GM19023 (cell line): Measurements from ENCODE around the gene TLR8.

Source experiments
- ATAC-seq: cut with Tn5 transposase; IDR thresholded peaks from one replicate; pipeline ENCODE4 v1.9.1; 2021; ENCODE audit warnings: mild to moderate bottlenecking, moderate library complexity; ENCODE audit not compliant: unreplicated experiment

Gene TLR8

DNA sequence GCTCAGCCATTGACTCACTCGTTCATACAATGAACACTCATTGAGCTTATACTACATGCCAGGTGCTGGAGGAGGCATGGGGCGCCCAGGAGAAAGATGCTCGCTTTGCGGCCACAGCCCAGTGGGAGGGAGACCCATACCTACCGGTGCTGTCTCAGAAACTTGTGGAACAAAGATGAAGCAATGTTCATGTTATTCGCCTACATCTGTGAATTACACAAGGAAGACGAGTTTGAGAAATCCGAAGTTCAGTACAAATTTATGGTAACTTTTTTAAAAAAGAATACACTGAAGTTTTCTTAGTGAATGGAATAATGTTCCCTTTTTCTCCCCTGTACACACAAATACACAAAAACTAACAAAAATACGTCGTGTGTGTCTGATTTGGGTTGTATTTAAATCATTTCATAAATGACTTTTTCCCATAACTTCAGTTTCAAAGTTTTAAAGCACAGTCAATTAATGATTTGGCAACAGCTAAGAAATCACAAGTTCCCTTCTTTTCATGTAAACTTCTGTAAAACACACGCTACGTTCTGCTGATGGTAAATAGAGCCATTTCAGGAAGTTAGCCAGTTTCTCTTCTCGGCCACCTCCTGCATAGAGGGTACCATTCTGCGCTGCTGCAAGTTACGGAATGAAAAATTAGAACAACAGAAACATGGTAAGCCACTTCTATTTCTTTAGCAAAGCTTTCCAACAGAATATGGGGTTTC lies at the start of gene TLR8:
TLR8 (plus strand) TSS at position 575 of the 716 bp plus-strand sequence; CDS start at position 662, 87 bp downstream.
- no peak for ATAC-seq

- no peak for ATAC-seq
Observed at GRCh38 chrX:12865359-12865758, 41.1 kb upstream of the TLR8 start.

GRCh38 chrX:12866451-12867377 lies 39.7 kb upstream of the TLR8 start, which contains the start of gene TLR7:
TSS of gene TLR7 (plus strand) at chrX:12867072. CDS start at chrX:12867579, 507 bp downstream.
- ATAC-seq: no peak

GRCh38 chrX:12867685-12868084 lies 38.7 kb upstream of the TLR8 start:
- no peak for ATAC-seq

GRCh38 chrX:12868747-12869146 lies 37.7 kb upstream of the TLR8 start:
- no peak for ATAC-seq

GRCh38 chrX:12871257-12871656 lies 35.2 kb upstream of the TLR8 start:
- ATAC-seq: no peak

DNA sequence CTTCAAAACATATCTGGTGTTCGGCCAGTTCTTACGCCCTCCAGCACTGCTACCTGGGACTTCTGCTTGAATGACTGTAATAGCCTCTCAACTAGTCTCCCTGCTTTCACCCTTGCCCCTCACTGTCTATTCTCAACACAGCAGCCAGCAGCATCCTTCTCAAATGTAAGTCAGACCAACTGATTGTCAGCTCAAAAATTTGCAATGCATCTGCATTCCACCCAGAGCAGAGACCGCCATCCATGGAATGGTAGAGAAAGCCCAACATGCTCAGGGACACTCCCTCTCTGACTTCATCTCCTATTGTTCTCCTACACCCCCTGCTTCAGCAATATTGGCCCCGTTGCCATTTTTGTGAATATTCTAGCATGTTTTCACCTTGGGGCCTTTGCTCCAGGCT lies 33.7 kb upstream of the TLR8 start:
- no peak for ATAC-seq

DNA sequence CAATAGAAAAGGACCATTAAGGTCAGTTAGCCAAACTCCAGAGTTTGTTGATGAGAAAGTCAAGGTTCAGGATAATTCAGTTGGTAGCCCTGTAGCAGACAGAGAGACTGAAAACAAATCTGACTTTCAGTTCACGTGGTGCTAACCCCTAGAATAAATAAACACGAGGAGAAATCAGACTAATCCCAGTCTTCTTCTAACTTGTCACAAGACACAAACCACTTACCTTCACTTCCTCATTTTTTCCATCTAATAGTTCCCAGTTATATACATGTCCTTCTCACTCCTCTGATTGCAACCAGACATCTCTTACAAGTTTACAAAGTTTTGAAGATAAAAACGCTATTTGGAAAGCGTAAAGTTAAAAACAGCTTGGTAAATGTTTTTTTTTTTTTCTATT lies 31.8 kb upstream of the TLR8 start:
- ATAC-seq: no peak

GRCh38 chrX:12877386-12877785 lies 29.0 kb upstream of the TLR8 start:
- no peak for ATAC-seq

GRCh38 chrX:12878536-12878935 lies 27.9 kb upstream of the TLR8 start:
- no peak for ATAC-seq

DNA sequence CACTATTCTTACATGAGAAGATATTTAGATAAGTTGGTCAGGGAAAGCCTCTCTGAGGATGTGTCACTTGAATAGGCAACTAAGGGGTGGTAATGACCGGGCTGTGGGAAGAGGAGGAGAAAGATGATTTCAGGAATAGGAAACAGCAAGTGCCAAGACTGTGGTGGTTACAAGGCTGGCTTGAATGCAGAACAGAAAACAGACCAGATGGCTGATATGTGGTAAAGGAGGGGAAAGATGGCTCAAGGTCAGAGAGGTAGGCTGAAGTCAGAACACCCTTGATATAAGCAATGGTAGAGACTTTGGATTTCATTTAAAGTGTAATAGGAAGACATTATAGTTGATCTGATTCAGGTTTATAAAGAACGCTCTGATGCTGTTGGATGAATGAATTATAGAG lies 24.5 kb upstream of the TLR8 start:
- ATAC-seq: no peak

DNA sequence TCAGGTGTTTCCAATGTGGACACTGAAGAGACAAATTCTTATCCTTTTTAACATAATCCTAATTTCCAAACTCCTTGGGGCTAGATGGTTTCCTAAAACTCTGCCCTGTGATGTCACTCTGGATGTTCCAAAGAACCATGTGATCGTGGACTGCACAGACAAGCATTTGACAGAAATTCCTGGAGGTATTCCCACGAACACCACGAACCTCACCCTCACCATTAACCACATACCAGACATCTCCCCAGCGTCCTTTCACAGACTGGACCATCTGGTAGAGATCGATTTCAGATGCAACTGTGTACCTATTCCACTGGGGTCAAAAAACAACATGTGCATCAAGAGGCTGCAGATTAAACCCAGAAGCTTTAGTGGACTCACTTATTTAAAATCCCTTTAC lies 20.9 kb upstream of the TLR8 start:
- no peak for ATAC-seq

DNA sequence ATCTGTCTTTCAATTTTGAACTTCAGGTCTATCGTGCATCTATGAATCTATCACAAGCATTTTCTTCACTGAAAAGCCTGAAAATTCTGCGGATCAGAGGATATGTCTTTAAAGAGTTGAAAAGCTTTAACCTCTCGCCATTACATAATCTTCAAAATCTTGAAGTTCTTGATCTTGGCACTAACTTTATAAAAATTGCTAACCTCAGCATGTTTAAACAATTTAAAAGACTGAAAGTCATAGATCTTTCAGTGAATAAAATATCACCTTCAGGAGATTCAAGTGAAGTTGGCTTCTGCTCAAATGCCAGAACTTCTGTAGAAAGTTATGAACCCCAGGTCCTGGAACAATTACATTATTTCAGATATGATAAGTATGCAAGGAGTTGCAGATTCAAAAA lies 19.9 kb upstream of the TLR8 start:
- ATAC-seq: no peak

DNA sequence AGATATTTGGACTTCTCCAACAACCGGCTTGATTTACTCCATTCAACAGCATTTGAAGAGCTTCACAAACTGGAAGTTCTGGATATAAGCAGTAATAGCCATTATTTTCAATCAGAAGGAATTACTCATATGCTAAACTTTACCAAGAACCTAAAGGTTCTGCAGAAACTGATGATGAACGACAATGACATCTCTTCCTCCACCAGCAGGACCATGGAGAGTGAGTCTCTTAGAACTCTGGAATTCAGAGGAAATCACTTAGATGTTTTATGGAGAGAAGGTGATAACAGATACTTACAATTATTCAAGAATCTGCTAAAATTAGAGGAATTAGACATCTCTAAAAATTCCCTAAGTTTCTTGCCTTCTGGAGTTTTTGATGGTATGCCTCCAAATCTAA lies 19.3 kb upstream of the TLR8 start:
- ATAC-seq: no peak

DNA sequence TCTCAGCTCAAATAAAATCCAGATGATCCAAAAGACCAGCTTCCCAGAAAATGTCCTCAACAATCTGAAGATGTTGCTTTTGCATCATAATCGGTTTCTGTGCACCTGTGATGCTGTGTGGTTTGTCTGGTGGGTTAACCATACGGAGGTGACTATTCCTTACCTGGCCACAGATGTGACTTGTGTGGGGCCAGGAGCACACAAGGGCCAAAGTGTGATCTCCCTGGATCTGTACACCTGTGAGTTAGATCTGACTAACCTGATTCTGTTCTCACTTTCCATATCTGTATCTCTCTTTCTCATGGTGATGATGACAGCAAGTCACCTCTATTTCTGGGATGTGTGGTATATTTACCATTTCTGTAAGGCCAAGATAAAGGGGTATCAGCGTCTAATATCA lies 18.7 kb upstream of the TLR8 start:
- ATAC-seq: no peak

GRCh38 chrX:12890467-12890866 lies 16.0 kb upstream of the TLR8 start:
- ATAC-seq: no peak

DNA sequence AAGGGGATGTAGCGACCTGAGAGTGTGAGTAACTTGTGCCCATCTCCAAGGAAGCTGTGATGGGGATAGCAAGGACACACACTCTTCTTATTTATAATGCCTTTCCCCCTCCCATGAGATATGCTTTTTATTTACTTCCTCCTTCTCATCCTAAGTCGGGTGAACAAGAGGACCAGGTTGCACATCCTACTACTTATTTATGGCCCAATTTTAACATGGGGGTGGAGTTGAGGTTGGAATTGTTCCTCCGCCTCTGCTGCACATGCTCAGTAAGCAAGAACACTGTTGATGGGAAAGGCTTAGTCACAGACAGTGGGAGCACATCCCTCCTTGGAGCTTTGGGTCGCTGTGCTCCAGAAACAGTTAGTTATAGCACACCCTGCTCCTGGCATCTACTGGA lies 15.2 kb upstream of the TLR8 start:
- no peak for ATAC-seq

- ATAC-seq: peak; percentile 69
Observed at GRCh38 chrX:12891915-12892506, 14.4 kb upstream of the TLR8 start.

DNA sequence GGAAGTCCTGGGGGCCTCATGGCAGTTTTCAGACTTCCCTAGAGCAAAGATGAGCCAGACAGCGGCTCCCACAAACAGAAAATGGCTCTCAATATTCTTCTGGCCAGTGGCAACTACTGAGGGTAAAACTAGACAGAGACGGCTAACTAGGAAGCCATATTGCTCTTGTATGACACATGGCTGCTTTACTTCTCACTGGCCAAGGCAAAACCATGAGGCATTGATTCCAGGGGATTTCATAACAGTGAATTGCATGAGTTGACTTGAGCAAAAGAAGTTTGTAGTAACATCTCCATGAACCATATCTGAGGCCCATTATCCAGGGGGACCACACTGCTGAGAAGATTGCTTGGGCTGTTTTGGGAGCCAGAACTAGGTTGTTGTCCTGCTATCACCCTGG lies 13.7 kb upstream of the TLR8 start:
- no peak for ATAC-seq

GRCh38 chrX:12894074-12895030 lies 12.1 kb upstream of the TLR8 start:
- ATAC-seq: no peak

DNA sequence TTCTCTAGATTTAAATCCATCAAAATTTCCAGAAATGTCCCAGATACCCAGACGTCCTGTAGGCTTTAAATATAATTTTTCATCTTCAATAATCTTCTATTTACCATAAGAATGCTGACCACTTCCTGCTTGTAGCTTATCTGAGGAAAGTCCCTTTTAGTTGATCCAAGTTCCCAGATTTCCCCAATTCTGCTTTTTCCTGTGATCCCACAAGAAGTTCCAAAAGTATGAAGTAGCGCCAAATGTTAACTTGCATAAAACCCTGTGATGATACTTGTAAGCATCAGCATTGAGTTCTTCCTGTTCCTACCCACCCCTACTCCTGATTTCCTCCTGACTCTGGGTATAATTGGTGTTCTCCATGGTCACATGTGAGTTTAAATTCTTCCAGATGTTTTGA lies 10.6 kb upstream of the TLR8 start:
- ATAC-seq: no peak
